Peyer's patch (tissue), 4 donors: Measurements from ENCODE around the gene UBE2J2.

Source experiments
- CTCF ChIP-seq, 6 experiments: fragments of 450-650 bp in 4 of 6; fragments of 200-600 bp in 2 of 6; sonication (generic) in 1 of 6; IDR thresholded peaks; one replicate each; pipeline ENCODE4 v1.5.1; 2017 to 2019; ENCODE audit warnings: antibody characterized with exemption in 6 of 6, mild to moderate bottlenecking in 3 of 6, moderate library complexity in 1 of 6
- POLR2A ChIP-seq, 2 donors: fragments of 450-650 bp; IDR thresholded peaks; one replicate each; pipeline ENCODE4 v1.5.1; 2017; ENCODE audit warnings: antibody characterized with exemption in 2 of 2, mild to moderate bottlenecking in 2 of 2, moderate library complexity in 2 of 2

- TF ChIP-seq CTCF (IDR thresholded peaks at IDR 0.05) (no peak), POLR2A (IDR thresholded peaks at IDR 0.05) (no peak)
These were observed 41.8 kb upstream of the UBE2J2 start for GRCh38 chr1:1315435-1315954.
